Left hindlimb (tissue), 1 donor: ENCODE data around the gene MAML2.

ENCODE experiments used
- DNase-seq: peaks from one replicate; pipeline ENCODE4 v3.0.0-alpha.2; 2018

The MAML2 gene

GRCh38 chr11:96149743-96150555 is 193.0 kb downstream of the MAML2 start:
- DNase-seq = no peak

GRCh38 chr11:96147906-96148486 is 195.0 kb downstream of the MAML2 start:
- no peak for DNase-seq

- DNase-seq = no peak
Measured at GRCh38 chr11:96147186-96147585, 195.8 kb downstream of the MAML2 start.

- DNase-seq = no peak
Measured at GRCh38 chr11:96146765-96147164, 196.2 kb downstream of the MAML2 start.

DNA sequence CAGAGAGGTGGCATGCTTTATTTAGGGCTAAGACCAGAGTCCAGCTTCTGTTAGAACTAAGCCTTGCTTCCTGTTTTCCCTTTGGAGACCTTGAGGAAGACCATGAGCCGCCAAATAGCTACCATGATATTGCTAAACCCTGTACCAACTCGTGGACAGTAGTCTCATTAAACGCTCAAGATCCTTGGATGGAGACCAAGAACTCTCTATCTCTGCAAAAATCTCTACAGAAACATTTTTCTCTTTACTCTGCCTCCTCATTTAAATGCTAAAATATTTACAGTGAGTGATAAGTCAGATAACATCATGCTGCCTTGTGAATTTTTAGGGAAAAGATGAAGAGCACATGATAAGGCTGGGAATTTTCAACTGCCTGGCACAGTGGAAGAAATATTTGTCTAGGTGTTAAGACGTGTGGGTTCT is 197.8 kb downstream of the MAML2 start:
- no peak for DNase-seq

DNA sequence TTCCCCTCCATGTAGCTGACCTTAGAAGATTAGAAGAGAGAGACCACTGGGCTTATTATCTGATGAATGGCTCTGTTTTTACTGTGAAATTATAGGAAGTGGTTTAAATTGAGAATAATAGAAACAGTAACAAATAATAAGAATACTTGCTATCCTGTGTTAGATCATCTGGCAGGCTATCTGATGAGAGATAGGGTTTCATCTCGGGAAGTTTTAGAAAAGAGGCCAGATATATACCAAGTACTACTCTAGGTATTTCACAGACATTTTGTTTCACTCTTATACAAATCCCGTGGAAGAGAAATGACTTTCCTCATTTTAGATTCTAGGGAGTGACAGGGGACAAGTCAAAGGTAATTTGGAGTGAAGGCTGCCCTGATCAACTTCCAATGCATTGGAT is 198.4 kb downstream of the MAML2 start:
- DNase-seq = no peak

DNA sequence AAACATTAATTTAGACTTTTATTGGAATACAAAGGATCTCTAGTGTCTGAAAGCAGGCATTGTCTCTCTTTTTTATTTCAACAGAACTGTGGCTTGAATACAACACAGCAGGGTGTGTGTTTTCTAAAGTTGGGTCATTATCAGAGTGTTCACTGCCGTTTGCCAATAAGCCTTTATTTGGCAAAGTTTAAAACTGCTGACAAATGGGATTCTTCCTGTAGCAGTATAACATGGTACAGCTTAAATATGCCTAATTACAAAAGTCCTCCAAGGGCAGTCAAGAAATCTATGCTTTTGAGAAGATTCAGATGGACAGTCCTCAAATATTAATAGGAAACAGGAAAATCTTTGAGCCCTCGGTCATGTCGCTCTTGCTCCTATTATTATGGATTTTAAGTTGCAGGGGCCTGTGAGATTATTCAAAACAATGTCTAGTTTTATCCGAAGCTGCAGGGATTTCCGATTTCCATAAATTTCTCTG is 199.9 kb downstream of the MAML2 start:
- DNase-seq = no peak

- DNase-seq = no peak
Measured at GRCh38 chr11:96141626-96142025, 201.4 kb downstream of the MAML2 start.

DNA sequence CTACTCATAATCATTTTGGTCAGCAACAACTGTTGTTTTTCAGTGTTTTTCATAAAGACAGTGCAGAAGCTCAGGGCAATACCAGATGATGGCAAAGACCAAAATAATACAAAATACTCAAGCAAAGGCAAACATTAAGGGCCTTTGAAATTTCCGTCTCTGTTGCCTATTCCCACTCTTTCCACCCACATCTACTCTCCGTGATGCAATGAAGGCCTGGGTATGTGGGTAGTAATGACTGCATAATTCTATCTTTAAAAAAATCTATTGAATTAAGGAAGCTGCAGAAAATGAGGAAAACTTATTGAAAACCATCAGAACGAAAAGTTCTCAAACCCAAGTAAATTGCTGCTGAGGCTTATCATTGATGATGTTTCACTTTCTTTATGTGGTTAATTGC is 203.3 kb downstream of the MAML2 start:
- no peak for DNase-seq

DNA sequence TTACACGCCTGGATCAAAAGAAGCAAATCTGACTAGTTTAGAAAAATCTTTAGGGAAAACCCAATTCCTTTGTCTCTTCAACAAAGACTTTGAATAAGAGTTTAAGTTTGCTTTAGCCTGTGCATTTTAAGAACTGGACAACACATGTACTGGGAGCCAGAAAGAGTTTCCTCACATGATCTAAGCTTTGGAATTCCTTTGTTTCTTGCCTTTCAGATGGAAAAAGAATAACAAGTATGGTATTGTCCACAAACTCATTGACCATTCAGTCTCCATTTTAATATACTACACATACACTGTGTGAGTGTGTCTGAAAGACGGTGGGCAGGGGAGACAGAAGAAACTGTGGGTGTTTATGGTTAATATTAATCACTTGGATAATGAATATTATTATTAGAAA is 205.6 kb downstream of the MAML2 start:
- DNase-seq = no peak

- no peak for DNase-seq
Measured at GRCh38 chr11:96136613-96137298, 206.2 kb downstream of the MAML2 start.

GRCh38 chr11:96134602-96135001 is 208.4 kb downstream of the MAML2 start:
- DNase-seq = no peak

DNA sequence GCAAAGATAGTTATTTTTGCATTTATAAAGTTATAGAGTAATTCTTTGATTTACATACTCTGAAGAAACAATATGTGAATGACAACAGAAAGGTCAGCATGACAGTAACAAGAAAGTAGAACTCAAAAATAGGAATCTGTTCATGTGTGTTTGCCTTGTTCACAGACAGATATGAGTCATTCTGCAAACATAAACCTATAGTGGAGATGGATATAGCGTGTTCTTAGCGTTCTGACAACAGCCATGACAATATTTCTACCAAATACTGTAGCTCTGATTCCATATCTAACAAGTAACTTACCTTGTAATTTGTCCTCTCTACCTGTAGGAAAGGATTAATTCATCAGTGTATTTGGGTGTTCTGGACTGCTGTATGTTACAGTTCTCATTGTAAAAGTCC is 210.6 kb downstream of the MAML2 start:
- no peak for DNase-seq

DNA sequence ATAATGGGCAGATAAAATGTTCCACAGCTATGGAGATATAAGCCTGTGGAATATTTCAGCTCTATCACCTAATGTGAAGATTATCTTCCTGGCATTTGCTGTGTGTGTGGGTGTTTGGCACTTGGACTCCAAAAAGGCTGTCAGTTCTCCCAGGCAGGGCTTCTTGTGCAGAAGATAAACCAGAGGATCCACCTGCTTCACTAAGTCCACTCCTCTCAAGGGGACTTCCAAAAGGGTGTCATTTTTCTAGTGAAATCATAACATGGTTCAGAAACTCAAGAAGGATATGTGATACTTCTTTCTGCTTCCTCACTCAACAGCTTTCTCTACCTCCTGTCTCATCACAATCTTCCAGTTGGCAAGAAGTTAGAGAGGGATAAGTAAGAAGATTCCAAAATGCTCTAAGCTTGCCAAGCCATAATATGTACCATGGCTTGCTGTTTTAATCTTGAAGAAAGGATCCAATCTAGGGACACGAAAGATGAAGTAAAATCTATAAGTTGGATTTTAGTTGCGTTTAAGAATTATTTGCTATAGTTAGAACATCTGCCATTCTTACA is 212.9 kb downstream of the MAML2 start:
- DNase-seq = no peak

DNA sequence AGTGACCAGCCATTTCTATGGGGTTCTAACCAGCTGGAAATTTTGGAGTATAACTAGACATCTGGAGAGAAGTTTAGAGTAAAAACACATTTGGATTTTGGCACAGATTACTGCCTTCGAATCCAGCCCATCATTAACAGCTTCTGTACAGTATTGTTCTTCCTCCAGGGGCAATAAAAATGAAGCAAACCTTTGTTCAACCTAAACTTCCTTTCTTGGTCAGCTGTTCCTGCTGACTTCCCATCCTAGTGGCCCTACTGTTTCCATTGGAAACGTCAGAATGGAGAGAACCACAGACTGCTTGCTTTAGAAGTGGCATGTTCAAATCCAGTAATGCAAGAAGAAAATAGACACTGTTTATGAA is 215.4 kb downstream of the MAML2 start:
- peak; percentile 38 for DNase-seq

DNA sequence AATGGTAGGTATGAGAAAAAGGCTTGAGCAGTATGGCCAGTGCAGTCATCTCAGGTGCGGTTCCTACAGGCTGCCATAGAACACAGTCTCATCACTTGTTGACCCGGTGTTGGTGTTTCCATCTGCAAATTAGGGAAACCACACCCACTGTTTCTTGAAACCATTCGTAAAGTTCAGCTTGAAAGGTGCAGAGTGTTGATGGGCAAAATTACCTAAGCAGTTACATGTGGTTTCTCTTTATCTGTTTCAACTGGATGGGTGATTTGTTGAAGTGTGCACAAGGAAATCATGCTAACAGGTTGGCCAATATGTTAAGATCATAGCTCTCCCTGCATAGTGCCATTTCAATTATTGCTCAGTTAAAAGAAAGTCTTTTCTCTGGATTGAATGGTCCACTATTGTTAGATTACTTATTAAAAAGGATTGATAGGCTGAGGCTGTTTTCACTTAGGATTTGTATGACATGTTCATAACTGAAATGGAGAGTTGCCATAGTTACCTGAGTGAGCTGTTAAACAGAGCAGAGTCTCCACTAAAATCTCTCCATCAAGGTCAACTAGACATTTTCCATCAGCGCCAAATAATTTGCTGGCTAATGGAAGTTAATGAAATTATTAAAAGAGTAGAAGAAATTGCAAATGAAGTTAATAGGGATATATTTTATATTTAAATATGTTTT is 215.9 kb downstream of the MAML2 start:
- DNase-seq = no peak

GRCh38 chr11:96125400-96125799 is 217.6 kb downstream of the MAML2 start:
- DNase-seq = no peak

- DNase-seq = no peak
Measured at GRCh38 chr11:96124155-96124554, 218.8 kb downstream of the MAML2 start.

DNA sequence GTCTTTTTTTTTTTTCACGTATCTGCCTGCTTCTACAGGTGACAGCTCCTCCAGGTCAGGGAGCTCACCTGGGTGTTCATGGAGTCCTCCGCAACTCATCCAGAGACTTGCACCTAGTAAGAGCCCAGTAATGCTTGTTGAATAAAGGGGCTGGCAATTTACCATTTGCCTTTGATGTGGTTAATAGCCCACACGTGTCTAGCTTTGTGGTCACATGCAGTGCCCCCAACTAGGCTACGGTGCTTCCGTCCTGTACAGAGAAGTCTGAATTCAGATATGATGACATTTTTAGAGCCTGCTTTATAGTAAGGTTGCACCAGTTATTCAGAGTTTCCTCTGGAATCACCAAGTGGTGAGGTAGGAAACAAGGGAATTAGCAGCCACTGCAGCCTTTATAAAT is 219.7 kb downstream of the MAML2 start:
- DNase-seq = no peak

DNA sequence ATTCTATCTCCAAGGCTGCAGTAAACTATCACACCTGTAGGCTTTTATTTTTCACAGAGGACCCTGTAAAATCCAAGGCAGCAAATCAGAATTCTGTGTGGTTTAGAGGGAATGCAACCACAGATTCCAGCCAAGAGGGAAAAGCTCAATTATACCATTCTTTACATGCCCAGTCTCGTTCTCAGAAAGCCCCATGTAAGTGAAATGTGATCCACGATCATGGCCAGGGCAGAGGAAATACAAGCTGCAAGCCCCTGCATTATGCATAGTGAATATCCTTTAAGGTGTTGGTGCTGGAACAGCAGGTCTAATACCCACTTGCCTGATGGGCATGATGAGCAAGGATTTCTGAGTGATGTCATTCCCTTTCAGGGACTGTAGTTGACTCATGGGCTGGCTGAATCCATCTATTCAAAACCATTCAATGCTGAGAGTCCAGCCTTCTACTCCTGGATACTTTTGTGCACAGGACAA is 220.4 kb downstream of the MAML2 start:
- DNase-seq = no peak

DNA sequence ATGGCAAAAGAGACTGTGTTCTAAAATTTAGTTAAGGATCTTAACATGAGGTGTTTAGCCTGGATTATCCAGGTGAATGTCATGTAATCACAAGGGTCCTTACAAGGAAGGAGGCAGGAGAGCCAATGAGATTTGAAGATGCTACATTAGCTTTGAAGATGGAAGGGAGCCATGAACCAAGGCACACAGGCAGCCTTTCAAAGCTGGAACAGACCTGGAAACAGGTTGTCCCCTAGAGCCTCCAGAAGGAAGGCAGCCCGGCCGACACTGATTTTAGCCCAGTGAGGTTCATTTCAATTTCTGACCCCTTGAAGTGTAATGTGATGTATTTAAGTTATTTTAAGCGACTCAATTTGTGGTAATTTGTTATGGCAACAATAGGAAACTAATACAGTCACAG is 223.8 kb downstream of the MAML2 start:
- DNase-seq = no peak

- no peak for DNase-seq
Measured at GRCh38 chr11:96116376-96116775, 226.6 kb downstream of the MAML2 start.
